Stimulated activated naive B cell treated with anti-CD40 and anti-IgM and Interleukin-4, amounts not matched to agents 10 μg/mL and 1 μg/mL and 100 μg/mL, for 72 hours (primary cell): ENCODE data around the gene GRK6.
A peak's percentile ranks its signal among the peaks of the same experiment; 100 is the strongest.

Experiments used
- ATAC-seq, 2 donors: fragments of 150-1000 bp; cut with Tn5 transposase; replicated peaks; 2 replicates each; pipeline ENCODE4 v1.10.0; 2021; ENCODE audit warnings: moderate library complexity in 1 of 2
- DNase-seq: peaks from one replicate; pipeline ENCODE4 v3.0.0; 2021
- H3K27ac Mint-ChIP-seq: one replicate; pipeline ENCODE4 v1.8.0; 2022; ENCODE audit warnings: mild to moderate bottlenecking, mixed read lengths
- H3K27me3 Mint-ChIP-seq, 2 donors: one replicate each; pipeline ENCODE4 v1.8.0; 2022; ENCODE audit warnings: mixed read lengths in 2 of 2
- H3K36me3 Mint-ChIP-seq, 2 donors: one replicate each; pipeline ENCODE4 v1.8.0; 2022; ENCODE audit warnings: mixed read lengths in 2 of 2, mild to moderate bottlenecking in 1 of 2
- H3K4me1 Mint-ChIP-seq, 2 donors: one replicate each; pipeline ENCODE4 v1.8.0; 2022; ENCODE audit warnings: mixed read lengths in 2 of 2, mild to moderate bottlenecking in 1 of 2
- H3K4me3 Mint-ChIP-seq, 2 donors: one replicate each; pipeline ENCODE4 v1.8.0; 2022; ENCODE audit warnings: mild to moderate bottlenecking in 2 of 2, mixed read lengths in 2 of 2, moderate library complexity in 1 of 2
- H3K9me3 Mint-ChIP-seq, 2 donors: one replicate each; pipeline ENCODE4 v1.8.0; 2022; ENCODE audit warnings: mixed read lengths in 2 of 2, mild to moderate bottlenecking in 1 of 2

Gene GRK6

GRCh38 chr5:177427211-177427822 lies 841 bp downstream of the GRK6 start:
- no peaks in the 10 kb centered on the region for H3K9me3 Mint-ChIP-seq
- no peak for DNase-seq
- peaks cover 28 to 36% of the 10 kb centered on the region in 2 donors for H3K36me3 Mint-ChIP-seq
- peak overlapping the region; percentile 92 to 93 for H3K4me3 Mint-ChIP-seq
- H3K27ac Mint-ChIP-seq, result peak overlapping the region; percentile 95
- peak in 1 of 2 donors; percentile 0 for ATAC-seq
- H3K27me3 Mint-ChIP-seq, result no peaks in the 10 kb centered on the region
- peaks cover 48 to 63% of the 10 kb centered on the region in 2 donors for H3K4me1 Mint-ChIP-seq

- no peaks in the 10 kb centered on the region for H3K27me3 Mint-ChIP-seq
- DNase-seq (no peak), ATAC-seq (no peak)
- peaks cover 52 to 70% of the 10 kb centered on the region in 2 donors for H3K4me1 Mint-ChIP-seq
- H3K36me3 Mint-ChIP-seq, result peaks cover 32 to 40% of the 10 kb centered on the region in 2 donors
- H3K27ac Mint-ChIP-seq, result peak overlapping the region; percentile 95
- H3K4me3 Mint-ChIP-seq, result peak overlapping the region; percentile 92 to 93
- no peaks in the 10 kb centered on the region for H3K9me3 Mint-ChIP-seq
Observed at GRCh38 chr5:177427919-177428573, 1.6 kb downstream of the GRK6 start.

- Mint-ChIP-seq H3K36me3 (peaks cover 36 to 44% of the 10 kb centered on the region in 2 donors), H3K4me1 (peaks cover 53 to 75% of the 10 kb centered on the region in 2 donors), H3K27ac (peak overlapping the region; percentile 92), H3K27me3 (no peaks in the 10 kb centered on the region), H3K4me3 (peak overlapping the region; percentile 92 to 93), H3K9me3 (no peaks in the 10 kb centered on the region)
- DNase-seq (no peak), ATAC-seq (no peak)
Observed at GRCh38 chr5:177428574-177429217, 2.2 kb downstream of the GRK6 start.

DNA sequence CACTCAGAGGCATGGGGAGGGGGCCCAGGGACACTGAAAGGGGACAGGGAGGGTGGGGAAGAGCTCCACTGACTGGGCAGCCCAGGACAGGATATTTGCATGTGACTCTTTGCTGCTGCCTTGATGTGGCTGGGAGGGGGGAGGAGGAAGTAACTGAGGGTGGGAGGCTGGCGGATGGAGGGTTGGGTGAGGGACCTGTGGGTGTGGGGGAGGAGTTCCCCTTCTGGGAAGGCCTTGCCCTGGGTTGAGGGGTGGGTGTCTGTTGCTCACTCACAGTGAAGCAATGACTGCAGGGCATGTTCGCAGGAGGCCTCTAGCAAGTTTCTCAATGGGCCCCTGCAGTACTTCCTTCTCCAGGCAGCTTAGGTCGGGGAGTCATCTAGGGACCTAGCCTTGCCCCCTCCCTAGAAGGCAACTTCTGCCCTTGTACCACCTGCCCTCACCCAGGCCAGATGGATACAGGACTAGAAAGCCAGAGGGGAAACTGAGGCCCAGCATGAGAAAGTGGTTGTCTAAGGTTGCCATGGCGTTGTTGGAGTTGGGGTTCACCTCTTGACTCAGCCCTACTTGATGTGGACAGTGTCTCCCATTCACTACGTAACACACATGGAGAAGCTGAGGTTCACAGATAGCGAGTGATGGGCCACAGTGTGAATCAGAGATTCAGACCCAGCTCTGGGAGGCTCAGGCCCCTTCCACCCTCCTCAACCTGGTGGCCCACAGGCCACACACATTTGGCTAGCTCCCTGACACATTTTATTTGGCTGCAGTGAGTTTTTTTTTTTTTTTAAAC lies 3.0 kb downstream of the GRK6 start:
- peak; percentile 64 for DNase-seq
- peaks cover 53 to 79% of the 10 kb centered on the region in 2 donors for H3K4me1 Mint-ChIP-seq
- H3K36me3 Mint-ChIP-seq, result peaks cover 38 to 47% of the 10 kb centered on the region in 2 donors
- H3K27me3 Mint-ChIP-seq, result no peaks in the 10 kb centered on the region
- peak overlapping the region; percentile 92 for H3K27ac Mint-ChIP-seq
- peak; percentile 2 to 4 for ATAC-seq
- peak overlapping the region; percentile 92 to 93 for H3K4me3 Mint-ChIP-seq
- H3K9me3 Mint-ChIP-seq, result no peaks in the 10 kb centered on the region

DNA sequence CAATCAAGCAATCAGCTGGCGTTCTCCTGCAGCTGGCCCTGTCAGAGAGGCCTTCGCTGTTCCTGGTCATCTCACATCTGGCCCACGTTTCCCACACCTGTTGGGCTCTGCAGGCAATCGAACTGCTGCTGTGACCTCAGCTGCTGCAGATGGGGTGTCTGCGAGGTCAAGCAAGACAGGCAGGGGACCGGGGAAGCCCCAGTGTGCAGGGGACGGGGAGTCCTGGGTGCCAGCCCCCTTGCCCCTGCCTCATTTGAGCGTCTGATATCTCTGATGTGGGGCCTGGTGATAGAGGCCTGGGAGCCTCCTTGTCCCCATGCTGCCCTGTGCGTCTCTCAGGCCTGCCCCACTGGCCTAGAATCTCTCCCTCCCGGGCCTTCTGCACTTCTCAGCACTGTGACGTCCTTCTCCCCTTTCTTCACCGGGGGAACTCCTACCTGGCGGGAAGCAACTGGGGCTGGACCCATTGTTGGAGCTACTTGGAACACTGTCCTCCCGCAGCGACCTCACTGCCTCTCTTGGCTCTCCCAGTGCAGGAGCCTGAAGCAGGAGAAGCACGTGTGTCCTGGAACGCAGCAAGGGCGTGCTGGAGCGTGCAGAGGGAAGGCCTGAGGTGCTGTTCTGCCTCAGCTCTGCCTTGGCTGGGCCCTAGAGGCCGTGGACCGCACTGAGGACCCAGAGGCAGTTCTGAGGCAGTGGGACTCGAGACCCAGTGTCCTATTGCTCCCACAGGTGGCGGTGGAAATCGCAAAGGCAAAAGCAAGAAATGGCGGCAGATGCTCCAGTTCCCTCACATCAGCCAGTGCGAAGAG lies 3.9 kb downstream of the GRK6 start:
- Mint-ChIP-seq H3K27ac (peak overlapping the region; percentile 97), H3K4me3 (peak overlapping the region; percentile 78 to 93), H3K9me3 (no peaks in the 10 kb centered on the region), H3K4me1 (peaks cover 51 to 75% of the 10 kb centered on the region in 2 donors), H3K27me3 (no peaks in the 10 kb centered on the region), H3K36me3 (peaks cover 40 to 52% of the 10 kb centered on the region in 2 donors)
- ATAC-seq (no peak), DNase-seq (no peak)

DNA sequence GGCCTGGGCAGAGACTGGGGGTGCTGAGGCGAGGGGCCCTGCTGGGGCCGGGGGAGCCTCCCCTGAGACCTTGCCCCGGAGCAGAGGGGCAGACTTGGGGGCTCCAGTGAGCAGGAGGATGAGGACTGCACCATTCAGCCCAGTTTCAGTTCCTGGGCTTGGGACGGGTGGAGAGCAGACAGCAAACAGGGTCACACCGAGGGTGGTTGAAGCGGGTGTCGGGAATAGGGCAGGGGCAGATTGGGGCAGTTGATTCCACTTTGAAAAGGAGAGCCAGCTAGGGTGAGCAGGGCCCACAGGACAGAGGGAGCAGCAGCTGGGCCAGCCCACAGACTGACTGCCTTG lies 4.5 kb downstream of the GRK6 start:
- H3K27me3 Mint-ChIP-seq, result no peaks in the 10 kb centered on the region
- peaks cover 49 to 69% of the 10 kb centered on the region in 2 donors for H3K4me1 Mint-ChIP-seq
- H3K36me3 Mint-ChIP-seq, result peaks cover 43 to 54% of the 10 kb centered on the region in 2 donors
- peak overlapping the region; percentile 97 for H3K27ac Mint-ChIP-seq
- no peaks in the 10 kb centered on the region for H3K9me3 Mint-ChIP-seq
- peak overlapping the region; percentile 78 to 93 for H3K4me3 Mint-ChIP-seq
- ATAC-seq (no peak), DNase-seq (no peak)

- Mint-ChIP-seq H3K36me3 (peaks cover 44 to 57% of the 10 kb centered on the region in 2 donors), H3K4me3 (peak overlapping the region; percentile 70 to 93), H3K27ac (peak overlapping the region; percentile 97), H3K27me3 (no peaks in the 10 kb centered on the region), H3K4me1 (peaks cover 50 to 69% of the 10 kb centered on the region in 2 donors), H3K9me3 (no peaks in the 10 kb centered on the region)
- ATAC-seq, result peak; percentile 68 to 77
- peak; percentile 86 for DNase-seq
Observed at GRCh38 chr5:177431317-177432142, 5.1 kb downstream of the GRK6 start.

GRCh38 chr5:177432143-177432838 lies 5.8 kb downstream of the GRK6 start:
- no peak for ATAC-seq
- Mint-ChIP-seq H3K27me3 (no peaks in the 10 kb centered on the region), H3K4me1 (peaks cover 51 to 70% of the 10 kb centered on the region in 2 donors), H3K4me3 (peak overlapping the region; percentile 34 to 93), H3K9me3 (no peaks in the 10 kb centered on the region), H3K36me3 (peaks cover 48 to 64% of the 10 kb centered on the region in 2 donors), H3K27ac (peak overlapping the region; percentile 97)
- DNase-seq, result no peak

DNA sequence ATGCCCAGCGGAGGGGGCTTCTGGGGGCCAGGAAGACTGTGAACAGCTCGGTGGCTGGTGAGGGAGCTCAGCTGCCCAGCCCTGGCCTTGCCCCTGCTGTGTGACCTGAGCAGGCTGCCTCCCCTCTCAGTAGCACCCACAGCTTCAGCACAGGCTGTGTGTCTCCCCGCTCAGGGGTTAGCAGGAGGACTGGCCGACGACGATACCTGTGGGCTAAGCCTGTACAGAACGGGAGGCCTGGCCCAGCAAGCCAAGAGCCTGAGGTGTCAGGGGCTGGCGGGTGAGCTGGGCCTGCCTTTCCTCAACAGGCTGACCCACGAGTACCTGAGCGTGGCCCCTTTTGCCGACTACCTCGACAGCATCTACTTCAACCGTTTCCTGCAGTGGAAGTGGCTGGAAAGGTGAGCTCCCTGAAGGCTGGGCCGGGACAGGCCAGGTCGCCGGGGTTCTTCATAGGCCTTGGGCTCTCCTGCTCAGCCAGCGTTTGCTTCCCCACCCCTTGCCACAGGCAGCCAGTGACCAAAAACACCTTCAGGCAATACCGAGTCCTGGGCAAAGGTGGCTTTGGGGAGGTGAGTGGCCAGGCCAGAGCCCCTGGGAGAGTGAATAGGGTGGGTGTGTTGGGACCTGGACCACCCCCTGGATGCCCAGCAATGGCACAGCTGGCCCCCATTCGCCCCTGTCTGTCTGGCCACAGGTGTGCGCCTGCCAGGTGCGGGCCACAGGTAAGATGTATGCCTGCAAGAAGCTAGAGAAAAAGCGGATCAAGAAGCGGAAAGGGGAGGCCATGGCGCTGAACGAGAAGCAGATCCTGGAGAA lies 6.6 kb downstream of the GRK6 start:
- Mint-ChIP-seq H3K36me3 (peaks cover 54 to 68% of the 10 kb centered on the region in 2 donors), H3K4me3 (peak overlapping the region; percentile 44 to 57), H3K4me1 (peaks cover 46 to 70% of the 10 kb centered on the region in 2 donors), H3K9me3 (no peaks in the 10 kb centered on the region), H3K27me3 (no peaks in the 10 kb centered on the region), H3K27ac (peak overlapping the region; percentile 49)
- no peak for ATAC-seq
- DNase-seq, result no peak

DNA sequence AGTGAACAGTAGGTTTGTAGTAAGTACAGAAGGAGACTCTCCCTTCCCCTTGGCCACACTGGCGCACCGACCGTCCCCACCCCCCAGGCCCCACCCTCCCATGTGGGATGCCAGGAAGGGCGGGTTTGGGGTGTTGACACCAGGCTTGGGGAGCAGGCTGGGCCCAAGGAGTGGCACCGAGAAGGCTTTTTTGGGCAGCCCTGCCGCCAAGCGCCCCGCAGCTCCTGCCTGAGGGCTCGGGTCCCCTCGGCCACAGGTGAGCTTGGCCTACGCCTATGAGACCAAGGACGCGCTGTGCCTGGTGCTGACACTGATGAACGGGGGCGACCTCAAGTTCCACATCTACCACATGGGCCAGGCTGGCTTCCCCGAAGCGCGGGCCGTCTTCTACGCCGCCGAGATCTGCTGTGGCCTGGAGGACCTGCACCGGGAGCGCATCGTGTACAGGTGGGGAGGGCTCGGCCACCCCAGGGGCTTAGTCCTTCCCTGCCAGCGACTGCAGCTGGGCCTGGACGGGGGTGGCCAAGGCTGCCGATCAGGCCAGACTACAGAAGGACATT lies 7.3 kb downstream of the GRK6 start:
- H3K4me3 Mint-ChIP-seq, result no peak overlapping the region
- H3K27me3 Mint-ChIP-seq, result no peaks in the 10 kb centered on the region
- no peak for ATAC-seq
- peaks cover 44 to 68% of the 10 kb centered on the region in 2 donors for H3K4me1 Mint-ChIP-seq
- H3K9me3 Mint-ChIP-seq, result no peaks in the 10 kb centered on the region
- no peak for DNase-seq
- H3K27ac Mint-ChIP-seq, result no peak overlapping the region
- H3K36me3 Mint-ChIP-seq, result peaks cover 58 to 69% of the 10 kb centered on the region in 2 donors

GRCh38 chr5:177434437-177434836 lies 8.0 kb downstream of the GRK6 start:
- H3K4me3 Mint-ChIP-seq, result no peak overlapping the region
- H3K27ac Mint-ChIP-seq, result peak overlapping the region; percentile 5
- H3K9me3 Mint-ChIP-seq, result no peaks in the 10 kb centered on the region
- peaks cover 37 to 61% of the 10 kb centered on the region in 2 donors for H3K4me1 Mint-ChIP-seq
- ATAC-seq (no peak), DNase-seq (no peak)
- H3K27me3 Mint-ChIP-seq, result no peaks in the 10 kb centered on the region
- H3K36me3 Mint-ChIP-seq, result peaks cover 55 to 65% of the 10 kb centered on the region in 2 donors
